ENCODE results near the gene ACOT13.
"Not testable (repeated sequence)": the region's sequence is repeated elsewhere in the genome, so short reads cannot be mapped to it uniquely, and the experiment has no call there.

The ACOT13 gene

GRCh38 chr6:24662236-24662635 lies 4.6 kb upstream of the ACOT13 start:
- DNase-seq (ENCODE audit: low read depth) = no peak

GRCh38 chr6:24663189-24663588 lies 3.7 kb upstream of the ACOT13 start:
- DNase-seq (ENCODE audit: low read depth) = no peak

DNA sequence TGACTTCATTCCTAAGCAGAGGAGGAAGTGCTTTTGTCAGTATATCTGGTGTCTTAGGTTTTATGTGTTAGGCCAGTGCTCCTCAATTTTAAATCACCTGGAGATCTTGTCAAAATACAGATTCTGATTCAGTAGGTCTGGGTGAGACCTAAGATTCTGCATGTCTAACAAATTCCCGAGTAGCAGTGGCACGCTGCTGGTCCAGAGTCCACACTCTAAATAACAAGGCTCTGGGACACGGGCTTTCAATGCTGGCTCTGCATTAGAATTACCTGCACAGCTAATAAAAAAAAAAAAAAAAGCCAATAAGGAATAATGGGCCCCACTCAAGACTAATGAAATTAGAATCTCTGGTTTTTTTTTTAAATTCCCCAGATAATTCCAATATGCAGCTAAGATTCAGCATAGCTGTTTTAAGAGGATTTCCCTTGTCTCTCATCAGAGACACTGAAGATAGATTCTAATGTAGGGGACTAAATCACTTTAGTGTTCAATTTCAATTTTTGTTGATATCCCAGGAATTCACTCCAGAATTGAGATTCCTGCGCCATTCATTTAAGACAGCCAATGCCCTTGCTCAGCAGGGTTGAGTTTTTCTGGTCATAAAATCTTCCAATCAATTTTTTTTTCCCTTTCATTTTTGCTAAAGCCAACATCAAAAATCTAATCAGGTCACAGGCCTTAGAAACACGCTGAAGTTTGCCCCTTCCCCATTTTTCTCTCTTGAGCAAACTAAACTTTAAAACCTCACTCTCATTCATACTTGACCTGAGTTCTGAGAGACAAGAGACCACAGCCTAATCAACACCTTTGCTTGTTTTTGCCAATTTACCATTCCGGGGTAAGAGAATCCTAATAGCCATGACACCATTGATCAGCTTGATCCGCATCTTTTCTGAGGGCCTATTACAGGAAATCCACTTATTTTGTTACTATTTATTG lies 2.6 kb upstream of the ACOT13 start:
- no peak for DNase-seq (ENCODE audit: low read depth)

DNA sequence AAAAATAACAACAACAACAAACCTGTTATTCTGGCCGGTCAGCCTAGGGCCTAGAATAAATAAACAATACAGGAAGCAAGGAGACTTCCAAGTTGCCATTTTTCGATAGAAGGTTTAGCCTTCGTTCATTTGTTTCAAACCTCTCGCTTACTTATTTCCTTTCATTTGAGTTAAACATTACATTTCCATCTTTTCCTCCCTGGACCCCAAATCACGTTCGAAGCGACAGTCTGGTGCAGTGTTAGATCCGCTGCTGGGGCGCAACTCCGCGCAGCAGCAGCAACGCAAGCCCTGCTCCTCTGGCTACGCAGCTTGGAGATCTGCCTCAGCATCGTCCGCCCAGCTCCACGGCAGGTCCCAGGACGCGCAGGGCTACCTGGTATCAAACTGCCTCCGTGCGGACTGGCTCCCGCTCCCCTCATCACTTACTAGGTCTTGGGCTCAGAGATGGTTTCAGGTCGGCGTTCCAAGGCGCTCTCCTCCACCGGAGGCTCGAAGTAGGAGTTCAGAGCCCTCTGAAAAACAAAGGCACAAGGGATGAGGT lies 708 bp upstream of the ACOT13 start:
- DNase-seq (ENCODE audit: low read depth) = no peak

- no peak for DNase-seq (ENCODE audit: low read depth)
Measured at GRCh38 chr6:24667378-24667803, 514 bp downstream of the ACOT13 start.

GRCh38 chr6:24668066-24668996 lies 1.5 kb downstream of the ACOT13 start:
- DNase-seq (ENCODE audit: low read depth) = not testable (repeated sequence)

- DNase-seq (ENCODE audit: low read depth) = no peak
Measured at GRCh38 chr6:24668997-24669361, 2.1 kb downstream of the ACOT13 start.

DNA sequence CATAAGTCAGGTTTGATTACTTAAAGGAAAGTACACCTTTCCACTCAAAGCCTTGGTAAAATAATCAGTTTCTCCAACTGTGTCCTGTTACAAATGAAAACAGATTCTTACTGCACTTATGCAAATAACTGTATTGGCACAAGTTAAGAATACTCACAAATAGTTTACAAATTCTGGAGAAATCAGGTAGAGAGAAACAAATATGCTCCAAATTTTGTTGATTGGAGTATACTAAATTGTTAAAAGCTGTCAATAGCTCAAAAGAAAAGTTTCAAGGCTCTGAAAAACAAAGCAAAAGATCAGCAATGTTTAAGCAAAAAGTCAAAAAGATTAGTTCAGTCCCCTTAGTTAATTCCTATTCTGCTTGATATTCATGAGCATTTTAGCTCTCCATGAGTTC lies 3.6 kb downstream of the ACOT13 start:
- not testable (repeated sequence) for DNase-seq (ENCODE audit: low read depth)

DNA sequence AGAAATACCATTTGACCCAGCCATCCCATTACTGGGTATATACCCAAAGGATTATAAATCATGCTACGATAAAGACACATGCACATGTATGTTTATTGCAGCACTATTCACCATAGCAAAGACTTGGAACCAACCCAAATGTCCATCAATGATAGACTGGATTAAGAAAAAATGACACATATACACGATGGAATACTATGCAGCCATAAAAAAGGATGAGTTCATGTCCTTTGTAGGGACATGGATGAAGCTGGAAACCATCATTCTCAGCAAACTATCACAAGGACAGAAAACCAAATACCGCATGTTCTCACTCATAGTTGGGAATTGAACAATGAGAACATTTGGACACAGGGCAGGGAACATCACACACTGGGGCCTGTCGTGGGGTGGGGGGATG lies 4.2 kb downstream of the ACOT13 start:
- DNase-seq (ENCODE audit: low read depth) = not testable (repeated sequence)

- no peak for DNase-seq (ENCODE audit: low read depth)
Measured at GRCh38 chr6:24672620-24673182, 5.8 kb downstream of the ACOT13 start.

DNA sequence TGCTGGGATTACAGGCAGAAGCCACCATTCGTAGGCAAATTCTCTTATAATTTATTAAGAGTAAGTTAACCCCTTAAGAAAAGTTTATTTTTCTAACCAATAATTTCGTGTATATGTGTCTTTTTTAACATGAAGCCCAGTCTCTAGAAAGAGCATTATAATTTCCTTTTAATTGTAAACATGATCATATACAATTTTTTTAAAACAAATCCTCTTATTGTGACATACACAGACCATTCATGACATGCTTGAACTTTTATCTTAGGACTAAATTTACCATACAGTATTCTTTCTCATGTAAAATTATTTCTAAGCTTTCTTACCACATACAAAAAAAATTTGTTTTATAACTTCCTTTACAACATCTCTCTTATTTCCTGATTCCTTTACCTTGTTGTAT lies 6.7 kb downstream of the ACOT13 start:
- no peak for DNase-seq (ENCODE audit: low read depth)

GRCh38 chr6:24678792-24679352 lies 12.0 kb downstream of the ACOT13 start:
- DNase-seq (ENCODE audit: low read depth) = not testable (repeated sequence)

DNA sequence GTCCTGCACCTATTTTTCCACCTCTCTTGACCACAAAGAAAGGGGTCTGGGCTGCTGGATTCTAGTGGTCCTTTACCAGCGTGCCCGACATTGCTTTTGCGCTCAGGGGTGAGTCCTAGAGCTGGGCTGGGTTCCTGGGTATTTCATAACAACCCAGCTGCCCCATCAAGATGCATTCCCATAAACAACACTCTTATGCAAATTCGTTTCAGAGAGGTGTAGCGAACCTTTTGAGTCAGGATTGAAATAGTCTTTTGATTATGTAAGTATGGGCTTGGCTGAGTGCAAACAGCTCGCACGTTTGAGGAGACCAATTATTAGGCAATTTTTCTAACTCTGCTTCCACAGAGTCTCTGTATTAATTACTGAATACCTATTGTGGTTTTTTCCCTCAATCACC lies 13.7 kb downstream of the ACOT13 start:
- no peak for DNase-seq (ENCODE audit: low read depth)

DNA sequence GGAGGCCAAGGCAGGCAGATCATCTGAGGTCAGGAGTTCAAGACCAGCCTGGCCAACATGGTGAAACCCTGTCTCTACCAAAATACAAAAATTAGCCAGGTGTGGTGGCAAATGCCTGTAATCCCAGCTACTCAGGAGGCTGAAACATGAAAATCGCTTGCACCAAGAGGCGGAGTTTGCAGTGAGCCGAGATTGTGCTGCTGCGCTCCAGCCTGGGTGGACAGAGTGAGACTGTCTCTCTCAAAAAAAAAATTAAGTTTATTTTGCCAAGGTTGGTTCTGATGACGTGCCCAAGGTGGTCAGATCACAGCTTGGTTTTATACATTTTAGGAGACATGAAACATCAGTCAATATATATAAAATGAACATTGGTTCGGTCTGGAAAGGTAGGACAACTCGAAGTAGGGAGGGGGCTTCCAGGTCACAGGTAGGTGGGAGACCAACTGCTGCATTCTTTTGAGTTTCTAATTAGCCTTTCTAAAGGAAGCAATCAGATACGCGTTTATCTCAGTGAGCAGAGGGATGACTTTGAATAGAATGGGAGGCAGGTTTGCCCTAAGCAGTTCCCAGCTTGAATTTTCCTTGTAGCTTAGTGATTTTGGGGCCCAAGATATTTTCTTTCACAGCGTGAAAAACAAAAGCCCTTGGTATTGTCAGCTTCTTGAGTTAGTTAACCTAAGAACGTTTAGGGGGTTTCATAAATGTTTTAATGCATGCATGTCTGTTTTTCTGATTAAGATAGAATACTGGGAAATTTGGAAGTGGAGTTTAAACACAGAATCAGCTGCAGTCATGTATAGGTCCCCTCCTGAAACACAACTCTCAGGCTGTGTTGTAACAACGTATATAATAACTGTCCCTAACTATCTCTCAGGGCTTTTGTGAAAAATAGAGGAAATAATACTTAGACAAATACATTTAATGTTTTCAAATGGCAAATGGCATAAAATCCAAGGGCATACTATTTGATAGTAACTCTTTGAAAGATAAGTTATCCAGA lies 16.7 kb downstream of the ACOT13 start:
- no peak for DNase-seq (ENCODE audit: low read depth)

GRCh38 chr6:24686408-24686807 lies 19.5 kb downstream of the ACOT13 start:
- no peak for DNase-seq (ENCODE audit: low read depth)

GRCh38 chr6:24686946-24687345 lies 20.1 kb downstream of the ACOT13 start:
- DNase-seq (ENCODE audit: low read depth) = no peak

DNA sequence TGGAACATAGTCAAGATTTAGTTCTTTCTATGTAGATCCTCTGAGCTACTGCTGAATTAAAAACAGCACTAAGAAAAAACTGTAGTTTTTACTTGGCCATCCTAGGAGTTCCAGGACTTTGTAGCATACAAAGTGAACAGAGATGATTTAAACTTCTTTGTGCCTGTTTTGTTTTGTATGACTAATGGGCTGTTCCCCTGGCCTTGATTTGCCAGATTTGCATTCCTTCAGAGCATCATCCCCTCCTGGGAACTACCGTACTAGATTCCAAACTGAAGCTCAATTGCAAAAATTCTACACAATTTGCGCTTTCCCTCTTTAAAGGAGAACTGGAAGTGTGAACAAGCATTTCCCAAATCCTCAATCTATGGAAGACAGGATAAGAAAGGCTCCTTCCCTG lies 23.1 kb downstream of the ACOT13 start:
- no peak for DNase-seq (ENCODE audit: low read depth)

- DNase-seq (ENCODE audit: low read depth) = no peak
Measured at GRCh38 chr6:24690593-24690992, 23.7 kb downstream of the ACOT13 start.

DNA sequence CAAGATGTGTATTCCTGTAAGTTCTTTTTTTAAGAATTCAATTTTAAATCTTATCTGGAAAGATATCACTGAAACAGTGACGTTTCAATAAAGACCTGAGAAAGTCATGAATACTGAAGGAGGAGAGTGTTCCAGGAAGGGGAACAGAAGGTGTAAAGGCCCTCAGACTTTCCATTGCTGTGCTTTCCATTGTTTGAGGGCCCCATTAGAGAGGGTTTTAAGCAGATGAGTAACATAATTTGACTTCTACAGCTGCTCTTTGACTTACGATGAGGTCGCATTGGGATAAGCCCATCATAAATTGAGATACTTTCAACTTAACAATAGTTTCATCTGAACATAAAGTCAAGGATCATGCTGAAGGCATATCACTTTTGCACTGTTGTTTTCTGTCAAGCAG lies 24.7 kb downstream of the ACOT13 start:
- DNase-seq (ENCODE audit: low read depth) = no peak

- DNase-seq (ENCODE audit: low read depth) = no peak
Measured at GRCh38 chr6:24692003-24692402, 25.1 kb downstream of the ACOT13 start.

DNA sequence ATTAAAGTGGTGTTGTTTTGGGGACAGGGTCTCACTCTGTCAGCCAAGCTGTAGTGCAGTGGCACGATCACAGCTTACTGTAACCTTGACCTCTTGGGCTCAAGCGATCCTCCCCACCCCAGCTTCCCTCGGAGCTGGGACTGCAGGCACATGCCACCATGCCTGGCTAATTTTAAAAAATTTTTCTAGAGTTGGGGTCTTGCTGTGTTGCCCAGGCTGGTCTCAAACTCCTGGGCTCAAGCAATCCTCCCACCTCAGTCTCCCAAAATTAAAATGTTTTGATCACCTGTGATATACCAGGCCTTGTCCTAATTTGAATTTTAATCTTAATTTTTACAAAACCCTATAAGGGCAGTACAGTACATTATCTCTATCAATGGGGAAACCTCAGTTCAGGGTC lies 25.5 kb downstream of the ACOT13 start:
- DNase-seq (ENCODE audit: low read depth) = no peak

All from non-pigmented ciliary epithelial cell (primary cell).